Vagina (tissue), 2 donors: ENCODE data around the gene HSCB.

Experiments used
- POLR2A ChIP-seq, 2 donors: fragments of 450-650 bp; IDR thresholded peaks; one replicate each; pipeline ENCODE4 v1.6.1; 2017; ENCODE audit warnings: antibody characterized with exemption in 2 of 2, mild to moderate bottlenecking in 2 of 2, moderate library complexity in 2 of 2
- POLR2AphosphoS5 ChIP-seq, 2 donors: sonication (generic); formaldehyde crosslinking; IDR thresholded peaks; one replicate each; pipeline ENCODE4 v1.9.0; 2017; ENCODE audit warnings: antibody characterized with exemption in 2 of 2, mild to moderate bottlenecking in 2 of 2, low read depth in 1 of 2; ENCODE audit not compliant: insufficient read depth in 1 of 2
- TF ChIP-seq, protein P1 (sequence below), 3 experiments: fragments of 450-650 bp in 2 of 3; fragments of 200-600 bp in 1 of 3; sonication (generic) in 1 of 3; IDR thresholded peaks; one replicate each; pipeline ENCODE4 v1.5.1; 2017 to 2019; ENCODE audit warnings: antibody characterized with exemption in 3 of 3, mild to moderate bottlenecking in 2 of 3, moderate library complexity in 2 of 3

GRCh38 chr22:28734393-28734792 is 7.4 kb upstream of the HSCB start:
- TF ChIP-seq, protein P1, sequence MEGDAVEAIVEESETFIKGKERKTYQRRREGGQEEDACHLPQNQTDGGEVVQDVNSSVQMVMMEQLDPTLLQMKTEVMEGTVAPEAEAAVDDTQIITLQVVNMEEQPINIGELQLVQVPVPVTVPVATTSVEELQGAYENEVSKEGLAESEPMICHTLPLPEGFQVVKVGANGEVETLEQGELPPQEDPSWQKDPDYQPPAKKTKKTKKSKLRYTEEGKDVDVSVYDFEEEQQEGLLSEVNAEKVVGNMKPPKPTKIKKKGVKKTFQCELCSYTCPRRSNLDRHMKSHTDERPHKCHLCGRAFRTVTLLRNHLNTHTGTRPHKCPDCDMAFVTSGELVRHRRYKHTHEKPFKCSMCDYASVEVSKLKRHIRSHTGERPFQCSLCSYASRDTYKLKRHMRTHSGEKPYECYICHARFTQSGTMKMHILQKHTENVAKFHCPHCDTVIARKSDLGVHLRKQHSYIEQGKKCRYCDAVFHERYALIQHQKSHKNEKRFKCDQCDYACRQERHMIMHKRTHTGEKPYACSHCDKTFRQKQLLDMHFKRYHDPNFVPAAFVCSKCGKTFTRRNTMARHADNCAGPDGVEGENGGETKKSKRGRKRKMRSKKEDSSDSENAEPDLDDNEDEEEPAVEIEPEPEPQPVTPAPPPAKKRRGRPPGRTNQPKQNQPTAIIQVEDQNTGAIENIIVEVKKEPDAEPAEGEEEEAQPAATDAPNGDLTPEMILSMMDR (IDR thresholded peaks at IDR 0.05): no peak
- no peak for TF ChIP-seq POLR2AphosphoS5 (IDR thresholded peaks at IDR 0.05; ENCODE audit: insufficient read depth in 1 of 2, low read depth in 1 of 2)
- no peak for TF ChIP-seq POLR2A (IDR thresholded peaks at IDR 0.05)
